HepG2 (cell line): ENCODE data around the gene ZMYM4. TPM values are rescaled to one million over a fixed set of nuclear protein-coding genes. Genes with fewer than 3 reads are reported as not detected.

ENCODE experiments used
- ASH2L ChIP-seq: fragments of 300-600, 200-600 bp; sonication (generic); IDR thresholded peaks from 2 replicates; pipeline ENCODE4 v1.7.0; 2017; ENCODE audit warnings: low read depth, mild to moderate bottlenecking, moderate library complexity, mixed read lengths, low read length; ENCODE audit not compliant: insufficient read length
- CEBPB ChIP-seq: IDR thresholded peaks from 2 replicates; pipeline ENCODE4 v1.6.1; 2011; ENCODE audit warnings: low read depth, low read length, improper control_type of control experiment, borderline replicate concordance
- DNMT3B ChIP-seq: conservative IDR thresholded peaks from 2 replicates; pipeline ENCODE4 v1.6.1; 2016; ENCODE audit warnings: missing biosample characterization, control low read depth
- EP300 ChIP-seq, 3 experiments: sonication (generic) in 1 of 3; formaldehyde crosslinking in 1 of 3; IDR thresholded peaks; 2 replicates each; pipeline versions ENCODE4 v1.5.1 to v1.6.1; 2011 to 2020; ENCODE audit warnings: low read depth in 2 of 3, low read length in 2 of 3, borderline replicate concordance in 1 of 3, improper control_type of control experiment in 1 of 3, mild to moderate bottlenecking in 1 of 3, missing genetic modification reagents in 1 of 3, moderate library complexity in 1 of 3
- FOXA1 ChIP-seq, 2 experiments: fragments of 450-650 bp in 1 of 2; sonication (generic) in 1 of 2; formaldehyde crosslinking in 1 of 2; IDR thresholded peaks; 2 replicates each; pipeline versions ENCODE4 v1.4.0 to v1.6.1; 2016 to 2020; ENCODE audit warnings: missing genetic modification reagents in 1 of 2
- FOXA3 ChIP-seq: IDR thresholded peaks from 2 replicates; pipeline ENCODE4 v1.6.1; 2016; ENCODE audit warnings: missing genetic modification reagents, missing compliant biosample characterization
- GABPB1 ChIP-seq: IDR thresholded peaks from 2 replicates; pipeline ENCODE4 v1.6.1; 2016; ENCODE audit warnings: mild to moderate bottlenecking, missing genetic modification reagents, moderate library complexity, missing compliant biosample characterization
- GZF1 ChIP-seq: sonication (generic); formaldehyde crosslinking; IDR thresholded peaks from 2 replicates; pipeline ENCODE4 v1.5.1; 2020; ENCODE audit warnings: mild to moderate bottlenecking, missing genetic modification reagents
- HMGA1 ChIP-seq: sonication (generic); formaldehyde crosslinking; conservative IDR thresholded peaks from 2 replicates; pipeline ENCODE4 v1.4.0; 2020; ENCODE audit warnings: missing genetic modification reagents
- KDM2A ChIP-seq: sonication (generic); formaldehyde crosslinking; IDR thresholded peaks from 2 replicates; pipeline ENCODE4 v1.4.0; 2020; ENCODE audit warnings: low read depth, missing genetic modification reagents, borderline replicate concordance
- LCORL ChIP-seq, 2 experiments: fragments of 450-650 bp in 1 of 2; sonication (generic) in 1 of 2; formaldehyde crosslinking in 1 of 2; IDR thresholded peaks; 2 replicates each; pipeline versions ENCODE4 v1.5.0 to v1.6.1; 2017 to 2020; ENCODE audit warnings: antibody characterized with exemption in 1 of 2, missing genetic modification reagents in 1 of 2
- MYNN ChIP-seq: sonication (generic); formaldehyde crosslinking; IDR thresholded peaks from 2 replicates; pipeline ENCODE4 v1.4.0; 2020; ENCODE audit warnings: mild to moderate bottlenecking, low read depth, missing genetic modification reagents
- PHF21A ChIP-seq: sonication (generic); formaldehyde crosslinking; IDR thresholded peaks from 2 replicates; pipeline ENCODE4 v1.5.0; 2020; ENCODE audit warnings: mild to moderate bottlenecking, missing genetic modification reagents
- SMAD3 ChIP-seq: sonication (generic); formaldehyde crosslinking; IDR thresholded peaks from 2 replicates; pipeline ENCODE4 v1.4.0; 2020; ENCODE audit warnings: missing genetic modification reagents
- TARDBP ChIP-seq: sonication (generic); formaldehyde crosslinking; IDR thresholded peaks from 2 replicates; pipeline ENCODE4 v1.8.0; 2022; ENCODE audit warnings: mild to moderate bottlenecking, missing genetic modification reagents
- THAP11 ChIP-seq: IDR thresholded peaks from 2 replicates; pipeline ENCODE4 v1.6.1; 2016; ENCODE audit warnings: missing biosample characterization, missing genetic modification reagents
- ZBTB21 ChIP-seq: sonication (generic); formaldehyde crosslinking; IDR thresholded peaks from 2 replicates; pipeline ENCODE4 v1.4.0; 2020; ENCODE audit warnings: missing genetic modification reagents
- ZBTB34 ChIP-seq: sonication (generic); formaldehyde crosslinking; IDR thresholded peaks from 2 replicates; pipeline ENCODE4 v1.8.0; 2022; ENCODE audit warnings: mild to moderate bottlenecking, missing genetic modification reagents
- ZFP90 ChIP-seq: sonication (generic); formaldehyde crosslinking; IDR thresholded peaks from 2 replicates; pipeline ENCODE4 v1.8.0; 2022; ENCODE audit warnings: missing genetic modification reagents, mild to moderate bottlenecking, inconsistent platforms, borderline replicate concordance
- ZMYM2 ChIP-seq: sonication (generic); formaldehyde crosslinking; IDR thresholded peaks from 2 replicates; pipeline ENCODE4 v1.8.0; 2022; ENCODE audit warnings: mild to moderate bottlenecking, missing genetic modification reagents
- polyA plus RNA-seq, 8 experiments: library from polyadenylated mRNA; depleted of rRNA in 3 of 8; stranded (reverse) in 7 of 8; unstranded in 1 of 8; fragments of >200 nt; fragmentation: Illumina TruSeq in 4 of 8; extraction: Trizol in 4 of 8; gene quantifications; 2 replicates each; pipeline versions ENCODE4 v1.2.1 to v1.2.3, GENCODE V29; 2011 to 2016; ENCODE audit warnings: low read depth in 4 of 8, missing spikeins in 1 of 8, mixed read lengths in 1 of 8; ENCODE audit not compliant: insufficient read depth in 1 of 8
- total RNA-seq, 5 experiments: library from RNA; depleted of rRNA; stranded (reverse); fragments of >200 nt; fragmentation: Illumina TruSeq; extraction: Trizol; gene quantifications; 2 replicates each; pipeline ENCODE4 v1.2.3, GENCODE V29; 2016; ENCODE audit warnings: low read depth in 1 of 5
- TF ChIP-seq, protein P1 (sequence below): sonication (generic); formaldehyde crosslinking; IDR thresholded peaks from 2 replicates; pipeline ENCODE4 v1.4.0; 2020; ENCODE audit warnings: mild to moderate bottlenecking, missing genetic modification reagents
- TF ChIP-seq, protein P2 (sequence below): sonication (generic); formaldehyde crosslinking; IDR thresholded peaks from 2 replicates; pipeline ENCODE4 v1.5.0; 2020; ENCODE audit warnings: mild to moderate bottlenecking, missing genetic modification reagents, borderline replicate concordance

Gene ZMYM4
- total and polyA plus RNA-seq, 2 of the 13 experiments (the other 11 are each of a cell fraction or from before 2014, with no cell fraction given), result 13.9 to 37.6 TPM

DNA sequence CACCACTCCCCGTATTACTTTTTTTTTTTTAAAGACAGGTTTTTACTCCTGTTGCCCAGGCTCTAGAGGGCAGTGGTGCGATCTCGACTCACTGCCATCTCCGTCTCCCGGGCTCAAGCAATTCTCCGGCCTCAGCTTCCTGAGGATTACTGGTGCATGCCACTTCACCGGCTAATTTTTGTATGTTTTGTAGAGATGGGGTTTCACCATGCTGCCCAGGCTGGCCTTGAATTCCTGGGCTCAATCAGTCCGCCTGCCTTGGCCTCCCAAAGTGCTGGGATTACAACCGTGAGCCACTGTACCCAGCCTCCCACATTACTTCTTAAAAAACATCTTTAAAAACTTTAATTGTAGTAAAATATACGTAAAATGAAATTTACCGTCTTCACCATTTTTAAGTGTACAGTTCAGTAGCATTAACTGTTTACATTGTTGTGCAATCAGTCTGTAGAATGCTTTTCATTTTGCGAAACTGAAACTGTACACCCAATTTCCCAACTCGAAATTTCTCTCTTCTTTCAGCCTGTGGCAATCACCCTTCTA, 77.0 kb downstream of the ZMYM4 start (continued):
- TF ChIP-seq FOXA3, result peak; percentile 76
- no peak for TF ChIP-seq ZMYM2 (CRISPR knock-in tag)
- 0 out of 2 replicates have a peak, but pooled peaks have one; percentile 5 for TF ChIP-seq THAP11 (CRISPR knock-in tag)
- peak; percentile 26; the same call in 1 of the 2 replicates for TF ChIP-seq KDM2A (CRISPR knock-in tag)
- TF ChIP-seq, protein P1, sequence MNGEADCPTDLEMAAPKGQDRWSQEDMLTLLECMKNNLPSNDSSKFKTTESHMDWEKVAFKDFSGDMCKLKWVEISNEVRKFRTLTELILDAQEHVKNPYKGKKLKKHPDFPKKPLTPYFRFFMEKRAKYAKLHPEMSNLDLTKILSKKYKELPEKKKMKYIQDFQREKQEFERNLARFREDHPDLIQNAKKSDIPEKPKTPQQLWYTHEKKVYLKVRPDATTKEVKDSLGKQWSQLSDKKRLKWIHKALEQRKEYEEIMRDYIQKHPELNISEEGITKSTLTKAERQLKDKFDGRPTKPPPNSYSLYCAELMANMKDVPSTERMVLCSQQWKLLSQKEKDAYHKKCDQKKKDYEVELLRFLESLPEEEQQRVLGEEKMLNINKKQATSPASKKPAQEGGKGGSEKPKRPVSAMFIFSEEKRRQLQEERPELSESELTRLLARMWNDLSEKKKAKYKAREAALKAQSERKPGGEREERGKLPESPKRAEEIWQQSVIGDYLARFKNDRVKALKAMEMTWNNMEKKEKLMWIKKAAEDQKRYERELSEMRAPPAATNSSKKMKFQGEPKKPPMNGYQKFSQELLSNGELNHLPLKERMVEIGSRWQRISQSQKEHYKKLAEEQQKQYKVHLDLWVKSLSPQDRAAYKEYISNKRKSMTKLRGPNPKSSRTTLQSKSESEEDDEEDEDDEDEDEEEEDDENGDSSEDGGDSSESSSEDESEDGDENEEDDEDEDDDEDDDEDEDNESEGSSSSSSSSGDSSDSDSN (CRISPR knock-in tag), result peak; percentile 37; the same call in 1 of the 2 replicates
- TF ChIP-seq LCORL (IDR thresholded peaks at IDR 0.05), result no peak
- TF ChIP-seq LCORL (CRISPR knock-in tag; IDR thresholded peaks at IDR 0.05), result peak; percentile 22; the same call in 1 of the 2 replicates
- peak; percentile 31 to 35; a peak in 2 of 4 replicates for TF ChIP-seq EP300 (IDR thresholded peaks at IDR 0.05; ENCODE audit: low read depth in 2 of 2, low read length in 2 of 2)
- TF ChIP-seq EP300 (CRISPR knock-in tag; IDR thresholded peaks at IDR 0.05; ENCODE audit: borderline replicate concordance), result no peak
- no peak for TF ChIP-seq TARDBP (CRISPR knock-in tag)
- no peak for TF ChIP-seq ZBTB21 (CRISPR knock-in tag)
- TF ChIP-seq HMGA1, result no peak
- TF ChIP-seq ASH2L, result peak; percentile 28
- TF ChIP-seq PHF21A, result 0 out of 2 replicates have a peak, but pooled peaks have one; percentile 26
- TF ChIP-seq, protein P2, sequence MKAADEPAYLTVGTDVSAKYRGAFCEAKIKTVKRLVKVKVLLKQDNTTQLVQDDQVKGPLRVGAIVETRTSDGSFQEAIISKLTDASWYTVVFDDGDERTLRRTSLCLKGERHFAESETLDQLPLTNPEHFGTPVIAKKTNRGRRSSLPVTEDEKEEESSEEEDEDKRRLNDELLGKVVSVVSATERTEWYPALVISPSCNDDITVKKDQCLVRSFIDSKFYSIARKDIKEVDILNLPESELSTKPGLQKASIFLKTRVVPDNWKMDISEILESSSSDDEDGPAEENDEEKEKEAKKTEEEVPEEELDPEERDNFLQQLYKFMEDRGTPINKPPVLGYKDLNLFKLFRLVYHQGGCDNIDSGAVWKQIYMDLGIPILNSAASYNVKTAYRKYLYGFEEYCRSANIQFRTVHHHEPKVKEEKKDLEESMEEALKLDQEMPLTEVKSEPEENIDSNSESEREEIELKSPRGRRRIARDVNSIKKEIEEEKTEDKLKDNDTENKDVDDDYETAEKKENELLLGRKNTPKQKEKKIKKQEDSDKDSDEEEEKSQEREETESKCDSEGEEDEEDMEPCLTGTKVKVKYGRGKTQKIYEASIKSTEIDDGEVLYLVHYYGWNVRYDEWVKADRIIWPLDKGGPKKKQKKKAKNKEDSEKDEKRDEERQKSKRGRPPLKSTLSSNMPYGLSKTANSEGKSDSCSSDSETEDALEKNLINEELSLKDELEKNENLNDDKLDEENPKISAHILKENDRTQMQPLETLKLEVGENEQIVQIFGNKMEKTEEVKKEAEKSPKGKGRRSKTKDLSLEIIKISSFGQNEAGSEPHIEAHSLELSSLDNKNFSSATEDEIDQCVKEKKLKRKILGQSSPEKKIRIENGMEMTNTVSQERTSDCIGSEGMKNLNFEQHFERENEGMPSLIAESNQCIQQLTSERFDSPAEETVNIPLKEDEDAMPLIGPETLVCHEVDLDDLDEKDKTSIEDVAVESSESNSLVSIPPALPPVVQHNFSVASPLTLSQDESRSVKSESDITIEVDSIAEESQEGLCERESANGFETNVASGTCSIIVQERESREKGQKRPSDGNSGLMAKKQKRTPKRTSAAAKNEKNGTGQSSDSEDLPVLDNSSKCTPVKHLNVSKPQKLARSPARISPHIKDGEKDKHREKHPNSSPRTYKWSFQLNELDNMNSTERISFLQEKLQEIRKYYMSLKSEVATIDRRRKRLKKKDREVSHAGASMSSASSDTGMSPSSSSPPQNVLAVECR (CRISPR knock-in tag), result peak; percentile 27; the same call in 1 of the 2 replicates
- 0 out of 2 replicates have a peak, but pooled peaks have one; percentile 21 for TF ChIP-seq GABPB1
- TF ChIP-seq ZFP90 (CRISPR knock-in tag), result no peak
- no peak for TF ChIP-seq FOXA1 (IDR thresholded peaks at IDR 0.05)
- peak; percentile 82 for TF ChIP-seq FOXA1 (CRISPR knock-in tag; IDR thresholded peaks at IDR 0.05)
- TF ChIP-seq GZF1 (CRISPR knock-in tag), result no peak
- TF ChIP-seq MYNN (CRISPR knock-in tag), result no peak
- TF ChIP-seq CEBPB, result peak; percentile 99
- TF ChIP-seq SMAD3 (CRISPR knock-in tag), result peak; percentile 29; the same call in 1 of the 2 replicates
- no peak for TF ChIP-seq ZBTB34 (CRISPR knock-in tag)
- TF ChIP-seq DNMT3B (CRISPR knock-in tag), result no peak
